Panc1 (cell line): ENCODE data around the gene ENPEP. TPM values are rescaled to one million over a fixed set of nuclear protein-coding genes. Genes with fewer than 3 reads are reported as not detected.

Experiments
- ATAC-seq: fragments of 200-7000 bp; cut with Tn5 transposase; 2 replicates; pipeline ENCODE4 v1.9.1; 2020; ENCODE audit warnings: mild to moderate bottlenecking, moderate library complexity
- BruUV-seq: library from RNA; stranded (reverse); fragments of 400-500 nt; replicated peaks from 2 replicates; lab custom pipeline; 2021; lab: Mats Ljungman, UMichigan
- CTCF ChIA-PET: fragments of 300-600 bp; sonication (Branson Sonifier 250); formaldehyde crosslinking; loops from one replicate; lab custom pipeline; 2022; ENCODE audit warnings: antibody characterized with exemption; lab: Charles Lee
- POLR2A ChIA-PET: fragments of 300-600 bp; sonication (Branson Sonifier 250); formaldehyde crosslinking; loops from one replicate; lab custom pipeline; 2022; ENCODE audit warnings: antibody characterized with exemption; lab: Charles Lee
- DNase-seq: peaks from one replicate; pipeline ENCODE4 v3.0.0-alpha.2; 2010; ENCODE audit warnings: low read depth, low spot score
- H3K27ac ChIP-seq: 2 replicates; pipeline ENCODE4 v1.5.1; 2011; ENCODE audit warnings: mild to moderate bottlenecking, low read length, inconsistent platforms
- H3K27me3 ChIP-seq: fragments of 200-500 bp; sonication (Bioruptor generic); 2 replicates; pipeline ENCODE4 v1.6.0; 2014; ENCODE audit warnings: low read length, inconsistent platforms; ENCODE audit not compliant: control insufficient read depth, insufficient read depth
- H3K36me3 ChIP-seq: fragments of 200-500 bp; sonication (Bioruptor generic); 2 replicates; pipeline ENCODE4 v1.5.1; 2014; ENCODE audit warnings: inconsistent platforms, mild to moderate bottlenecking, low read length, moderate library complexity; ENCODE audit not compliant: control insufficient read depth, insufficient read depth
- H3K4me1 ChIP-seq: 2 replicates; pipeline ENCODE4 v1.5.1; 2011; ENCODE audit warnings: inconsistent platforms, mild to moderate bottlenecking, low read length, moderate library complexity; ENCODE audit not compliant: control insufficient read depth, insufficient read depth
- H3K4me3 ChIP-seq, 2 experiments: 2 replicates each; pipeline ENCODE4 v1.5.1; 2011 to 2012; ENCODE audit warnings: low read depth in 2 of 2, low read length in 2 of 2, mild to moderate bottlenecking in 2 of 2, inconsistent platforms in 1 of 2, moderate library complexity in 1 of 2
- H3K9me3 ChIP-seq: fragments of 200-500 bp; sonication (Bioruptor generic); 2 replicates; pipeline ENCODE4 v1.5.1; 2014; ENCODE audit warnings: low read depth, mild to moderate bottlenecking, inconsistent platforms, low read length, moderate library complexity; ENCODE audit not compliant: control insufficient read depth, insufficient read depth
- POLR2AphosphoS5 ChIP-seq: IDR thresholded peaks from 2 replicates; pipeline ENCODE4 v1.6.1; 2012; ENCODE audit warnings: mild to moderate bottlenecking, low read depth, low read length, moderate library complexity
- SIN3A ChIP-seq: IDR thresholded peaks from 2 replicates; pipeline ENCODE4 v1.6.1; 2012; ENCODE audit warnings: low read depth, mild to moderate bottlenecking, low read length, moderate library complexity, borderline replicate concordance; ENCODE audit not compliant: insufficient read depth
- TCF7L2 ChIP-seq: IDR thresholded peaks from 2 replicates; pipeline ENCODE4 v1.6.1; 2011; ENCODE audit warnings: mild to moderate bottlenecking, low read depth, low read length, inconsistent platforms
- in situ Hi-C: cut with HindIII; loops from 2 replicates; pipeline ENCODE4 v1.10.0; 2016; ENCODE audit warnings: low sequenced_read_pairs, low pct_unique_long_range_greater_than_20kb
- intact Hi-C: fragments of 100-400 bp; cut with micrococcal nuclease; formaldehyde crosslinking; loops from one replicate; pipeline ENCODE4 v1.10.0; 2022; ENCODE audit not compliant: unreplicated experiment
- total RNA-seq: library from RNA; stranded (reverse); gene quantifications from one replicate; pipeline ENCODE4 v1.2.1, GENCODE V29; 2021; ENCODE audit not compliant: unreplicated experiment
- TF ChIP-seq, protein P1 (sequence below): fragments of 450-650 bp; IDR thresholded peaks from 2 replicates; pipeline ENCODE4 v1.5.1; 2017; ENCODE audit warnings: mild to moderate bottlenecking
- TF ChIP-seq, protein P2 (sequence below), 2 experiments: IDR thresholded peaks; 2 replicates each; pipeline ENCODE4 v1.6.1; 2011 to 2012; ENCODE audit warnings: low read depth in 2 of 2, control low read depth in 1 of 2, low read length in 1 of 2, mild to moderate bottlenecking in 1 of 2, moderate library complexity in 1 of 2; ENCODE audit not compliant: insufficient read depth in 1 of 2

The ENPEP gene
- total RNA-seq, 1 experiment from 2014 or later = not detected

DNA sequence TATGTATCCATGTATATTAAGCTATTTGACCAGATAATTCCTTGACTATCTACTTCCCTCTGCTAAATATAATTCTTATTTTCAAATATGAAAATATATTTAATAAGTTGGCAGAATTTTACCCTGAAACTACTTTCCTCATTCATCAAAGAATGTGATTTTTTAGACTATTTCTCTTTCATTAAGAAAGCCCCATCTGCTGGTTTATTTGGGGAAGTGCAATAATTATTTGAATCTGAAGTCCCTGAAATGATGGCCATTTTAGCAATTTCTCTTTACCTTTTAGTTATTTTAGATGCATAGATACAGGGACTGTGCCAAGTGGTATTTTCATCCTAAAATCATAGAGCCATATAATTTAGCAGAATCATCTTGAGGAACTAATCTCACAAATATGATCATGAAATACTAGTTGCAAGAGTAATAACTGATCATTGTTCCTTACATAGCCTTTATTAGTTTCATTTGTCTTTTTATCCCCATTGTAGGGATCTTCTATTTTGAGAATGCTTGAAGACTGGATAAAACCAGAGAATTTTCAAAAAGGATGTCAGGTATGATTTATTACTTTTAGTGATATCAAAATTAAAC, 39.0 kb downstream of the ENPEP start:
- DNase-seq (no peak), ATAC-seq (no peak)
- no peaks in the 10 kb centered on the region for H3K36me3 ChIP-seq
- ChIA-PET POLR2A (no interaction called here), CTCF (no interaction called here)
- no peak overlapping the region for H3K4me3 ChIP-seq
- TF ChIP-seq, protein P1, sequence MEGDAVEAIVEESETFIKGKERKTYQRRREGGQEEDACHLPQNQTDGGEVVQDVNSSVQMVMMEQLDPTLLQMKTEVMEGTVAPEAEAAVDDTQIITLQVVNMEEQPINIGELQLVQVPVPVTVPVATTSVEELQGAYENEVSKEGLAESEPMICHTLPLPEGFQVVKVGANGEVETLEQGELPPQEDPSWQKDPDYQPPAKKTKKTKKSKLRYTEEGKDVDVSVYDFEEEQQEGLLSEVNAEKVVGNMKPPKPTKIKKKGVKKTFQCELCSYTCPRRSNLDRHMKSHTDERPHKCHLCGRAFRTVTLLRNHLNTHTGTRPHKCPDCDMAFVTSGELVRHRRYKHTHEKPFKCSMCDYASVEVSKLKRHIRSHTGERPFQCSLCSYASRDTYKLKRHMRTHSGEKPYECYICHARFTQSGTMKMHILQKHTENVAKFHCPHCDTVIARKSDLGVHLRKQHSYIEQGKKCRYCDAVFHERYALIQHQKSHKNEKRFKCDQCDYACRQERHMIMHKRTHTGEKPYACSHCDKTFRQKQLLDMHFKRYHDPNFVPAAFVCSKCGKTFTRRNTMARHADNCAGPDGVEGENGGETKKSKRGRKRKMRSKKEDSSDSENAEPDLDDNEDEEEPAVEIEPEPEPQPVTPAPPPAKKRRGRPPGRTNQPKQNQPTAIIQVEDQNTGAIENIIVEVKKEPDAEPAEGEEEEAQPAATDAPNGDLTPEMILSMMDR = peak; percentile 59; the same call in 1 of the 2 replicates
- TF ChIP-seq, protein P2, sequence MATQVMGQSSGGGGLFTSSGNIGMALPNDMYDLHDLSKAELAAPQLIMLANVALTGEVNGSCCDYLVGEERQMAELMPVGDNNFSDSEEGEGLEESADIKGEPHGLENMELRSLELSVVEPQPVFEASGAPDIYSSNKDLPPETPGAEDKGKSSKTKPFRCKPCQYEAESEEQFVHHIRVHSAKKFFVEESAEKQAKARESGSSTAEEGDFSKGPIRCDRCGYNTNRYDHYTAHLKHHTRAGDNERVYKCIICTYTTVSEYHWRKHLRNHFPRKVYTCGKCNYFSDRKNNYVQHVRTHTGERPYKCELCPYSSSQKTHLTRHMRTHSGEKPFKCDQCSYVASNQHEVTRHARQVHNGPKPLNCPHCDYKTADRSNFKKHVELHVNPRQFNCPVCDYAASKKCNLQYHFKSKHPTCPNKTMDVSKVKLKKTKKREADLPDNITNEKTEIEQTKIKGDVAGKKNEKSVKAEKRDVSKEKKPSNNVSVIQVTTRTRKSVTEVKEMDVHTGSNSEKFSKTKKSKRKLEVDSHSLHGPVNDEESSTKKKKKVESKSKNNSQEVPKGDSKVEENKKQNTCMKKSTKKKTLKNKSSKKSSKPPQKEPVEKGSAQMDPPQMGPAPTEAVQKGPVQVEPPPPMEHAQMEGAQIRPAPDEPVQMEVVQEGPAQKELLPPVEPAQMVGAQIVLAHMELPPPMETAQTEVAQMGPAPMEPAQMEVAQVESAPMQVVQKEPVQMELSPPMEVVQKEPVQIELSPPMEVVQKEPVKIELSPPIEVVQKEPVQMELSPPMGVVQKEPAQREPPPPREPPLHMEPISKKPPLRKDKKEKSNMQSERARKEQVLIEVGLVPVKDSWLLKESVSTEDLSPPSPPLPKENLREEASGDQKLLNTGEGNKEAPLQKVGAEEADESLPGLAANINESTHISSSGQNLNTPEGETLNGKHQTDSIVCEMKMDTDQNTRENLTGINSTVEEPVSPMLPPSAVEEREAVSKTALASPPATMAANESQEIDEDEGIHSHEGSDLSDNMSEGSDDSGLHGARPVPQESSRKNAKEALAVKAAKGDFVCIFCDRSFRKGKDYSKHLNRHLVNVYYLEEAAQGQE (IDR thresholded peaks at IDR 0.05; ENCODE audit: insufficient read depth in 1 of 2, low read depth in 2 of 2, low read length in 1 of 2) = no peak
- in situ Hi-C loops (no loop called here), intact Hi-C loops (loop anchor here (2.0 to 10.0 kb wide), 3 partner anchors 170 to 516 kb away; no protein-coding TSS in a partner anchor)
- H3K4me1 ChIP-seq = no peaks in the 10 kb centered on the region
- BruUV-seq = no TSS peak
- H3K27ac ChIP-seq = no peak overlapping the region
- no peaks in the 10 kb centered on the region for H3K9me3 ChIP-seq
- H3K27me3 ChIP-seq = no peaks in the 10 kb centered on the region

DNA sequence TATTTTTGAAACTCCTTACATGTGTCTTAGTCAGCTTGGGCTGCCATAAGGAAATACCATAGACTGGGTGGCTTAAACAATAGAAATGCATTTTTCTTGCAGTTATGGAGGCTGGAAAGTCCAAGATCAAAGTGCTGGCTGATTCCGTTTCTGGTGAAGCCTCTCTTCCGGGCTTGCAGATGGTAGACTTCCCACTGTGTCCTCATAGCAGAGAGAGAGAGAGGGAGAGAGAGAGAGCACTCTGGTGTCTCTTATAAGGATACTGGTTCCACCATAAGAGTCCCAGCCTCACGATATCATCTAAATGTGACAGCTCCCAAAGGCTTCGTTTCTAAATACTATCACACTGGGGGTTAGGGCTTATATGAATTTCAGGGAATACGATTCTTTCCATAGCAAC, 39.7 kb downstream of the ENPEP start:
- no peaks in the 10 kb centered on the region for H3K9me3 ChIP-seq
- intact Hi-C loops = loop anchor here (2.0 to 10.0 kb wide), 2 partner anchors 171 to 517 kb away; no protein-coding TSS in a partner anchor
- BruUV-seq = no TSS peak
- DNase-seq = no peak
- no peaks in the 10 kb centered on the region for H3K36me3 ChIP-seq
- in situ Hi-C loops = no loop called here
- H3K27ac ChIP-seq = no peak overlapping the region
- no peaks in the 10 kb centered on the region for H3K27me3 ChIP-seq
- ChIA-PET POLR2A (no interaction called here), CTCF (no interaction called here)
- no peaks in the 10 kb centered on the region for H3K4me1 ChIP-seq
- H3K4me3 ChIP-seq = peak overlapping the region; percentile 35 to 37; a peak in 3 of 4 replicates
- TF ChIP-seq TCF7L2 = no peak
- TF ChIP-seq, protein P2 (IDR thresholded peaks at IDR 0.05; ENCODE audit: insufficient read depth in 1 of 2, low read depth in 2 of 2, low read length in 1 of 2) = no peak
- TF ChIP-seq, protein P1 = no peak
- no peak for TF ChIP-seq SIN3A
- no peak for TF ChIP-seq POLR2AphosphoS5
- no peak for ATAC-seq
